GM19395 (cell line): ENCODE data around the gene CA5A.
"Not testable (repeated sequence)": the region's sequence is repeated elsewhere in the genome, so short reads cannot be mapped to it uniquely, and the experiment has no call there.

Experiments
- ATAC-seq: cut with Tn5 transposase; IDR thresholded peaks from one replicate; pipeline ENCODE4 v1.9.1; 2021; ENCODE audit warnings: mild to moderate bottlenecking, moderate library complexity; ENCODE audit not compliant: unreplicated experiment

Gene CA5A

DNA sequence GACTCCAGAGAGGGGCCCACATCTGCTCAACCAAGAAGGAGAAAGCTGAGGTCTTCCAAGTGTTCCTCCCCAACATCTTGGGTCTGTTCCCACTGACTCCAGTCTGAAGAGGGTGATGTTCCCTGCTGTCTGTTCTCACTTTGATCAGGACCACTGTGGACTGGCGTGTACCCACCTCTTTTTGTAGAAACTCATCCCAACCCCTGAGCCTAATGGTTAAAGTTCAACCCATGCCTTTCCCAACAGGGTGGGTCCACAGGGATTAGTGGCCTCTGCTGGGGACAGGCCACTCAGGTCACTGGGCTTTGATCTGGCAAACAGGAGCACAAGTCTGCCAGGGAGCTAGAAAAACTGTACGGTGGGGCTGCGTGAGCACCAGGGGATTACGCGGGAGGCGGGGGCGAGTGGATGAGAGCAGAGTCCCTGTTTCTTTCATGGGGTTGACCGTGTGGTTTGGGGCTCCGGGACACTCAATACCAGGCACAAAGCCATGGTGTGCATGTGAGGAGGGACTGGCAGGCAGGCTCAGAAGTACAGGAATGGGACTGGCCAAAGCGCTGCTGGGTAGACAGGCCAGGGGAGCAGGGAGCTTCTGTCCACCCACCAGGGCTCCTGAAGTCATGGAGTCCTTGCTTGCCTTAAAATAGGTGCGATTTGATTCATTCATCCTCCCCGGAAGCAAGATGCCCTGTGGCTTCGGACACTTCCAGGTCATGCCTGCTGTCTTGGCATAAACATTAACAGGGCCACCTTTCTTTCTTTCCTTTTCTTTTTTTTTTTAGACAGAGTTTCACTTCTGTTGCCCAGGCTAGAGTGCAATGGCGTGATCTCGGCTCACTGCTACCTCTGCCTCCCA, at the start of gene CA5A:
CA5A (minus strand) TSS at position 155 of the 856 bp plus-strand sequence; CDS start at position 76, 79 bp downstream.
- ATAC-seq, result no peak

DNA sequence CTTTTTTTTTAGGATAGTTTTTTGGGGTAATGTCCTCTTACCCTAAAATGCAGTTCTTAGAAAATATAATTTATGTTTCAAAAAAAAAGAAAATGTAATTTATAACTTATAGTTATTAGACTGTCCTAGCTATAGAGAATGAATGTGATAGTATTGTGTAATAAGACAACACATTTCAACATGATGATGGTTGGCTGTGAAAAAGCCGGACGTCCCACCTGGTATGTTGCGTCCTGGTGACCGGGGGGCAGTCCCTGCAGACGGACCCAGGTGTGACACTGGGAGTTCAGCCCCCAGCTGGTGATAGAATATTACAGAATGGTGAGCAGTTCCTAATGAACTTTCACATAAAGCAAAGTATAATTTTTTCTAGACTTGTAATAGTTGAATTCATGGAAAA, 49.2 kb upstream of the CA5A start:
- not testable (repeated sequence) for ATAC-seq

DNA sequence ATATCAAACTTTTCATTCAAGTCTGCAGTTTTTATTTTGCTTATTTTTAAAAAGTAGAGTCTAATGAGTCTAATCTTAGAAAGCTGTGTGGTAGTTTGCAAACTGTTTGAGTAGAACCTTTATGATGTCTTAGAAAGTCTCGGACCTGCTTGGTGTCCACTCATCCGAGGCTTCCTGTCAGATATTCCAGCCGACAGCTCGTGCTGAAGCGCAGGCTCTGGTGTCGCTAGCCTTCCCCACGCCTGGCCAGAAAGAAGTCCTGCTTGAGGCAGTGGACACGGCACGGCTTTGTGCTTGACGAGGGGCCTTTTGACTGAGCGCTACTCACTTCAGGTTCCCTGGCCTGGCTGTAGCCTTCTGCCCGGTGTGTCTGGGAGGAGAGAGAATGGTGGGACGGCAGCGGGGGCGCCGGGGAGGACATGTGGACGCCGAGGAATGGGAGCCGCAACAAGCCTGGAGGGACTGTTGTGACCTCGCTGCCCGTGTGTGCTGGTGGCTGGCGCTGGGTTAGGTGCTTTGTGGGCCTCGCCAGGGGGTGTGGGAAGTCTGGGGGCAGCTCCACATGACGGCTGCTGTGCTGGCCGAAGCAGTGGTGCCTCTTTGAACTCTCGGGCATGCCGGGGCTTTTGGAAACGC, 48.4 kb upstream of the CA5A start:
- ATAC-seq, result no peak

DNA sequence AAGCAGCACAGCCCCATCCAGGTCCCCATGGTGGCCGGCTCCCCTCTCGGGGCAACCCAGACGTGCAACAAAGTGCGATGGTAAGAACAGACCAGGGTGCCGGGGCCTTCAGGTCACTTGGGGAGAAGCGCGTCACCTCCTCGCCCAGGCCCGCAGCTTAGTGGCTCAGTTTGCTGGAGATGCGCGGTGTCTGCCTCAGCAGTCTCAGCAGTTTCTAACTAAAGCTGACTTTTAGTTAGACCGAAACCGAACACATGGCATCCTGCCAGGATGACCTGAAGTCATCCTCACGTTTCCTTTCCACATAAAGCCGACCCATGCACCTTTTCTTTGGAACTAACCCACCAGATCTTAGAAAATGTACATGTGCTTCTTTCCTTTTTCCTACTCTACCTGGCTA, 47.9 kb upstream of the CA5A start:
- ATAC-seq, result not testable (repeated sequence)

DNA sequence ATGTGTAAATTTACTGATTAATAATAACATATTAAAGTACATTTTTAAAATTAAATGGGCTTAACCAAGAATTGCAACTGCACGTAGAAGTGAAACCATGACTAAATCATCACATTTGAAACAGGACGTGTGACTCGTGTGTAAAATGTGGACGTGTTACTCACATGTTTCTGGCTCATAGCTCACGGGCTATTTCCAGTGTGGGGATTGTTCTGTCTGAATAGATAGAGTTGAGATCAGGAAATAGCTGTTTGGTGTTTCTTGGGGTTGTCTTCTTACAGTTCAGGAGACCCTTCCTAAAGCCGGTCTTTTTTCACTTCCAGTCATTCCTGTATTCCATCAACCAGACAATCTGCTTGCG, 47.4 kb upstream of the CA5A start:
- not testable (repeated sequence) for ATAC-seq

DNA sequence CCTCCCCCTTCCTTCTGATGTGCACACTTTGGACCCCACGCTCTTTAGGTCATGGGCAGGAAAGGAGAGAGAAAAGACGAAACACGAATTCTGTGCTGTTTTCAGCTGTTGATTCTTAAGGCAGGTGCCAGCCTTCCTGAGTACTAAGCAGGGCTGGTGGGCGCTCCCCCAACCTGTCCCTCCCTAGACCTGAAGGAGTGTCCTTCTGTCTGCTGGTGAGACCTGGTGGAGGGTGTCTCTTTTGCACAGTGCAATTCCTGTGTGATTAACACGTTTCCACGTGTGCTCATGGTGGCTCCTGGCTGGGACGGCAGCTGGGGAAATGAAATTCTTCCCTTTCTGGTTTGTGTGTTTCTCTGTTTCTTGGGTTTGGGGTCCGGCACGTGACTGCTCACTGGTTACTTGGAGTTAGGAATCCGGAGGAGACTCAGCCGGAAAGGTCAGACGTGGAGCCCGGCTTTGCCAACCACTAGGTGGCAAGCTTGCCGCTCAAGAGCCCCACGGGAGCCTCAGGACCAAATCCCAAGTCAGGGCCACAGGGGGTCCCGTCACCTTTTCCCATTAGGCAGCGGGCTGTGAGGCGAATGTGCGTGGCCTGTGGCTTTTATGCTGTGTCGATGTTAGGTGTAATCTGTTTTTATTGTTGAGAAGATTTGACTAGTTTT, 46.9 kb upstream of the CA5A start:
- not testable (repeated sequence) for ATAC-seq

DNA sequence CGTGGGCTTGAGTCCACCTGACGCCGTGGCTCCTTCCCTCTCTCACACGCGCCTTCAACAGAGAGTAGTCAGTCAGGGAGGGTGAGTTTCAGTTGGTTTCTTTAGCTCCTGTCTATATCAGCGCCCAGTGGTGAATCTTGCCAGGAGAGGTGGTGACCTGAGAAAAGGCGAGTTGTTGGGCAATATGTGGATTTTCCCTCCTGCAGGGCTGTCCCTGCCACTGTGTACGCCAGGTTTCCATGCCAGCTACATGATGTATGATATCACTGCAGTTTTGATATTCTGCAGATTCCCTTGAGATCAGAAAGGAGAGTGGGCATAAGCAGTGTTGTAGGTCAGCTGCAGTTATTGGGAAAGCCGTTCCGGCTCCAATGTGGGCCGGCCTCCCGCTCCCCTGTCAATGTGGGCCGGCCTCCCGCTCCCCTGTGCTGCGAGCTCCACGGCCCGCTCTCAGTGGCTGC, 46.3 kb upstream of the CA5A start:
- ATAC-seq, result no peak

DNA sequence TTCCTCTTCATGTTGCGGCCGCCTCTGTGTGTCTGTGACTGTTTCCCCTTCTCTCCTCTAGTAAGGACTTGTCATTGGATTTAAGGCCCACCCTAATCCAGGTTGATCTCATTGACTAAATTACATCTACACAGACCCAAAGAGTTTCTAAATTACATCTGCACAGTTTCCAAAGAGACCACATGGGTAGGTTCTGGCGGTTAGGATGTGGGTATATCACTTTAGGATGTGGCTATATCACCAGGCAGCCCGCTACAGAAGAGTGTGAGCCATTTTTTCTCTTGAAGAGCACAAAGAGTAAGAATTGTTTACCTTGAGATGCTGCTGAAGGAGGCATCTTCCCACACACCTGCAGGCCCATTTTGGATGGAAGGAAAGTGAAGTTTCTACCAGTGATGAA, 45.0 kb upstream of the CA5A start:
- ATAC-seq, result not testable (repeated sequence)

DNA sequence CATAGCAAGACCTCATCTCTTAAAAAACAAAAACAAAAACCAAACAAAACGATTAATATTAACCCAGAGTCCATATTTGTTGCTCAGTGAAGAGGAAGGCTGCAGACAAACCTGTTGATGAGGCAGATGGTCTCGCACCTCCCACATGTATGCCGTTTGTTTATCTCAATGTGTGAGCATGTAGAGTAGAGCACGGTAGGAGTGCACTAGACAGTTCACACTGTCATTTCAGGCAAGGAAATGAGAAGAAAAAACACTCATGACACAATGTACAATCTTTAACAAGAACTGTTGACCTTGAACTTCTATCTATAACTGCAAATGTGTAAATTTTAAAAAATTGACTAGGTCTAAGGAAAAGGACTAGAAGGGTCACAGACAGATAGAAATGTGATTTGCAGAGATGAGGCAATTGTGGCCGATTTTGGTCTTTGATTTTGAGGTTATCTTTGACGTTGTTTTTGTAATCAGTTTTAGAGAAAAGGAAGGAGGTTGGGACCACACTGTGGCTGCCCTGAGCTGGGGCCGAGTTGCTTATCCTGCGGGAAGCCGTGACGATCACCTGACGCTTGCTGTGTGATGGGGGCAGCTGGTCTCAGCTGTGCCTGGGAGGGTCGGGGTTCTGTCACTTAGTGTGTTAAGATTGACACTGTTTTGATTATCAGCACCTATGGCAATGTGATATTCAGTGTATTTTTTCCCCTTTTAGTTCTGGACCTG, 43.7 kb upstream of the CA5A start:
- ATAC-seq, result not testable (repeated sequence)

DNA sequence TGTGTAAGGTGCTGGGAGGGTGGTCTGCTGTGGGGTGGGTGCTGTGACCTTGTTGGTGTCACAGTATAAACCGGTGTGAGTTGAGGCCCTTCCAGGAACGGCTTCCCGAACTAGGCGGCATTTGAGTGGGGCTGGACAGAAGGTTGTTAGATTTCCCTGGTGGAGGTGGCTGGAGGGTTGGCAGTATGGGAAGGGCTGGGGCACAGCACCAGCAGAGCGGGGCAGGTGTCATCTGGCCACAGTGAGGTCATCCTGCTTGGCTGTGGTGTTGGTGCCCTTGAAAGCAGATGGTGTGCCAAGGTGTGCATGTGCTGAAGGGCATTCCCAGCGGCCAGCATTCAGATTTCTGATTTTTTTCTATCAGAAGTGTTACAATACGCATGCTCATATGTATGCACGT, 43.0 kb upstream of the CA5A start:
- ATAC-seq, result no peak

DNA sequence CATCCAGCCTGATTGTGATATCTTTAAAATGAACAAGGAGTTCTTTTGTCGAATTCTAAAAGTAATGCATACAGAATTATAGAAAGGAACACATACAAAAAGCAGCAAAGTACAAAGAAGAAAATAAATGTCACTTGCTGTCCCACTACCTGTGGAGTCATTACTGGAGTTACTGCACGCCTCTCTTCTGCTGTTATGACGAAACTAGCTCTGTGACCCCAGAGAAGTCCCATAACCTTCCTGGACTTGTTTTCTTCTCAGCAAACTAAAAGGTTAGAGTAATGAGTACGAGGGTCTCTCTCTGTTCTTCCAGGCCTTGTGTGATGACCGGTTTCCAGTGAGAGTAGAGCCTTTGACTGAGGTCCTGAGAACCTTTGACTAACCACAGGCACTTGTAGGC, 41.8 kb upstream of the CA5A start:
- no peak for ATAC-seq

DNA sequence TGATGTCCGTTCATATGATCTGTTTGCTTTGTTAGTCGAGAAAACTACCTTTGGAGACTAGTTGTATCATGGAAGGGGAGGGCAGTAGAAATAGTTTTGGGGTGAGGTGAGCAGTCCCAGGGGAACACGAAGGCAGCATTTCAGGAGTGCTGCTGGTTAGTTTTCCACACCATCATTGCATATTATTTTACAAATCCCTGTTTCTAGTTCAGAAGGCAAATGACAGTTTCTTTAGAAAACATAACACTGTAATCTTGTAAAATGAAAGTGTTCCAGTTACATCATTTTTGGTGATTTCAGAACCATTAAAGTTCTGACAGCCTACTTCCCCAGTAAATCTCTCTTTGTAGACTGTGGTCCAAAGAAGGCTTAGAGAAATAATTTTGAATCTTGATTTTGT, 40.3 kb upstream of the CA5A start:
- no peak for ATAC-seq

DNA sequence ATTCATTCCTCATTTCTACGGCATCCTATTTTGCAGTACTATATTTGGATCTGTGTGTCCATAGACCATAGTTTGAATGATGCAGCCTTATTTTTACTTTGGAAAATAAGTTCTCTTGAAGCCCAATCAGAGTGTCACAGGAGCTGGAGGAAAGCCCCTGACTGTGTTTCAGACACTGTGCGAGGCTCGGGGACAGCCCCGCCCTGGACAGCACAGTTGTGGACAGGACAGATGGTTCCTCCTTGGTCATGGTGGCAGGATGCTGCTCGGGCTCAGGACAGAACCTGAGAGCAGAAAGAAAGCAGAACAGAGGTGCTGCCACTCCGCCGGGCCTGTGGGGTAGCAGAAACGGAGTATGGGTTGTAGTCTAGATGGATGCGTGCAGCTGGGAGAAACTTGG, 37.8 kb upstream of the CA5A start:
- no peak for ATAC-seq

DNA sequence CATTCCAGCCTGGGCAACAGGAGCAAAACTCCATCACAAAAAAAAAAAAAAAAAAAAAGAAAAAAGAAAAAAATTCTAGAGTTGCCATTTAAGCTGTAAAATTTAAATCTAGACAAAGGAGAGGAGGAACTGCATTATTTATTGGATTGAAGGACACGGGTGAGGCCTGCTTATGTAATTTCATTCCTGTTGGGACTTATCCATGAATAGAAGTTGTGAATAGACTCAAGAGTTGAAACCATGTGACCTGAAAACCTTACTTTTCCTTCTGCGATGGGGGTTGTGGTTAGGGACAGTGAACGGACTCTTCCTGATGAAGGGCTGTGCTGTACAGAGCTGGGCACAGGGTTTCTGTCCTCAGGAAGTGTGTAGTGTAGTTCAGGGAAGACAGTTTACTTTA, 37.4 kb upstream of the CA5A start:
- no peak for ATAC-seq

DNA sequence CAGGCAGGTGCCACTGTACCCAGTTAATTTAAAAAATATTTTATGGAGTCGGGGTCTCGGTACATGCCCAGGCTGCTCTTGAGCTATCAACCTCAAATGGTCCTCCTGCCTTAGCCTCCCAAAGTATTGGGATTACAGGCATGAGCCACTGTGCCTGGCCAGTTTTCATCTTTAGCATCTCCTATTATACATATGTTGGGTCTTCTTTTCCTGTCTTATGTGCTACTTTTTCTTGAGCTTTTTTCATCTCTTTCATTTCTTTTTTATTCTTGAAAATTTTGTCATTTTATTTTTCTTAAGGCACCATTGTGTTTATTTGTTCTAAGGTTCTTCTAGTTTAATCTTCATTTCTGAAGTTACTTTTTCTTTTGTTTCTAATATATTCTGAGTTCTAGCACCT, 35.6 kb upstream of the CA5A start:
- ATAC-seq, result no peak

DNA sequence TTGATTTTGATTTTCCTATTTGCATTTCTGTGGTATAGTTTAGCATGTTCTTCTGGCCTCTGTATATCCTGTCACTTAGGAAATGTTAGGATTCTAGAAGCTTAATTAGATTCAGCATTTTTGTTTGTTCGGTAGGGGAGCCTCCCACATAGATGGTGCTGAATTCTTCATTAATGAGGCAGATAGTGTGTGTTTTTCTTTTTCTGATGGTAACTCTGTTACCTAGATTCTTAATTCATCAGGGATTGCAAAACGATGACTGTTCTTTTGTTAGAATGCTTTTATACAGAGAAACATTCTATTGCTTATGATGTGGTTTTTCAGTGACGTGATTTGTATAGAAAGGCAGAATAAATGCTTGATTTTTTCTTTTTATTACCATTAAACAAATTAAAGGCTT, 33.9 kb upstream of the CA5A start:
- no peak for ATAC-seq

DNA sequence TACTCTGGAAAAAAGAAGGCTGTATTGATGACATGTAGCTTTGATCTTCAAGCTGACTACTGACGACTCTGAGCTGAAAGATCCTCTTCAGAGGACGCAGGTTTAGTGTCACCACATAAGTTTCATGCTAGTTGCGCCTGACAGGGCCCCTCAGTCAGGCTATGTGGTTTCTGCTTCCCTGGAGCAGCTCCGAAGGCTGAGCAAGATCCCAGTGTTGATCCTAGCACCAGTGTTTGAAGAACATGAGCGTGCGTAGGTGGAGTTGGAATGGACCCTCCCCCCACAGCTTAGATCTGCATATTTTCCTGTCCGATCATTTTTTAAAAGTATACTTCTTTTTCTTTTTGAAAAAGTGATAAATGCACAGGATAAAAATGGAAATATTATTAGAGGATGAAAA, 32.2 kb upstream of the CA5A start:
- no peak for ATAC-seq

DNA sequence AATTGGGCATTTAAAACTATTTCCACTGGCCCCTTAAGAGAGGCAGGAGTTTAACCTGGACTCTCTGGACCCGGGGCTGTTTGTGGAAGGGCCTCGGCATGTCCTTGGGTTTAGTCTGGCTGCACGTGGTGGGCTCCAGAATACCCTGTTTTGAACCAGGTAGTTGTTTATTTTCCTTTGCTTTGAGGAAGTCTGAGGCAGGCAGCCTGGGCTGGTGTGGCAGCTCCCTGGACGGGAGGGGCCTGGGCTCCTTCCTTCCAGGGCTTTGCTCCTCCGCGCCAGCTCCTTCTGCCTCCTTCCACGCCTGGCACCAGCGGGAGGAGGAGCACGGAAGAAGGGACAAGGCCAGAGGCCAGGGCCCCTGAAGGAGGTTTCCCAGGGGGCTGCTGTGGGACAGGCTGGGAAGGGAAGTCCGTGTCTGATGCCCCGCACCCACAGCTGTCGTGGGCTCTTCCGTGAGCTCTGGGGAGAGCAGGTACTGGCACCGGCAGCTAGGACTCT, 30.4 kb upstream of the CA5A start:
- ATAC-seq, result no peak

DNA sequence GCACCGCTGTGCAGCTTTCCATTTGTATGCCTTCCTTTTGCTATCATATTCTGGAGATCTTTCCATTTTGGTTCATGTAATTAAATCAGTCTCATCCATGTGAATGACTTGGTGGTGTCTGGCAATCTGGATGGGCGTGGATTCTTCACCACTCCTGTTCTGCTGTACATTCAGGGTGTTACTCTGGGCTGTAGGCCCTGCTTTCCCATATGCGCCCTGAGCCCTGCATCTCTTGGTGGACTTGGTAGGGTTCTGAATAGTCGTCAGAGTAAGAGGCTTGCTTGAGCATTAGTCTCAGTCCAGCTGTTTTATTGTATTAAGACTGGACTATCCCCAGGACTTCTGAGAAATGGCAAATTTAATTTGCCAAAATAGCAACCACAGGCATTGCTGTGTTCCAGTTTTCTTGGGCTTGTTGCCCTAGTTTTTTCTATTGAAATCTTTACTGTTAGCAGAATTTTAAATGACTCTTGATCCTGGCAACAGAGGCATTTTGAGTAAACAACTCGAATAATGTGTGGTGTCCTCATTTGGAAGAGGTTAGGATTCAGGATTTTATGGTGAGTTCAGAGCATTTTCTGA, 29.8 kb upstream of the CA5A start:
- ATAC-seq, result no peak

DNA sequence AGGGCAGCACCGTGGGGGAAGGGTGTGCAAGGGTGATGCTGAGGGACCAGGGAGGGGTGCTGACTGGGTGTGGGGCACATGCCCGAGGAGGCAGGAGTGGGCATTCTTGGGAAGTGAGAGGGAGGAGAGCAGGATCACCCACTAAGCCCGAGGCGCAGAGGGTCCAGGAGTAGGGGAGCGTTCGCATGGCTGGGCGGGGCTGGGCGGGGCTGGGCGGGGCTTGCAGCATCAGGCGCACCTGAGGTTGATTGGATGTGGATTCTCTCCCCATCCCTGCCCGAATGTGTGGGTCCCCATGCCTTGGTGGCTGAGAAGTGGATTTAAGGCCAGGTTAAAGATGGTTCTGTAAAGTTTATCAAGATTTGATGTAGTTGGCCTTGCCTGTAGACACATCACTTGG, 29.1 kb upstream of the CA5A start:
- ATAC-seq, result no peak
